Measurements from ENCODE around the gene SLC7A5. TPM values are rescaled to one million over a fixed set of nuclear protein-coding genes. Genes with fewer than 3 reads are reported as not detected.
"Not testable (repeated sequence)": the region's sequence is repeated elsewhere in the genome, so short reads cannot be mapped to it uniquely, and the experiment has no call there.

SLC7A5 gene
- polyA plus RNA-seq, 3 donors = 1.9 to 28.2 (median 3.4) TPM

GRCh38 chr16:87828907-87829621 lies 40.2 kb downstream of the SLC7A5 start:
- H3K27ac ChIP-seq (ENCODE audit: low read depth, low read length) = no peak overlapping the region
- 79 to 85% (median 85%) methylated on average over 15 to 16 of the region's 16 CpGs for WGBS, 3 donors

GRCh38 chr16:87828071-87828906 lies 41.0 kb downstream of the SLC7A5 start:
- 75 to 86% (median 85%) methylated on average over 20 of the region's 20 CpGs for WGBS, 3 donors
- no peak overlapping the region for H3K27ac ChIP-seq (ENCODE audit: low read depth, low read length)

- not testable (repeated sequence) for H3K27ac ChIP-seq (ENCODE audit: low read depth, low read length)
- WGBS, 3 donors = 82 to 96% (median 85%) methylated on average over 6 to 7 of the region's 7 CpGs
Observed at GRCh38 chr16:87827588-87827915, 41.8 kb downstream of the SLC7A5 start.

GRCh38 chr16:87826798-87827587 lies 42.3 kb downstream of the SLC7A5 start:
- H3K27ac ChIP-seq (ENCODE audit: low read depth, low read length) = no peak overlapping the region
- whole genome bisulfite sequencing, 3 donors = 78 to 91% (median 85%) methylated on average over 28 of the region's 28 CpGs

- 62 to 88% (median 63%) methylated on average over 4 of the region's 4 CpGs for WGBS, 3 donors
Observed at GRCh38 chr16:87826407-87826797, 42.9 kb downstream of the SLC7A5 start.

GRCh38 chr16:87825842-87826120 lies 43.5 kb downstream of the SLC7A5 start:
- H3K27ac ChIP-seq (ENCODE audit: low read depth, low read length) = not testable (repeated sequence)
- 73 to 83% (median 78%) methylated on average over 5 of the region's 5 CpGs for WGBS, 3 donors

More at GRCh38 chr16:87826407-87826797, 42.9 kb downstream of the SLC7A5 start:
- H3K27ac ChIP-seq (ENCODE audit: low read depth, low read length) = not testable (repeated sequence)

GRCh38 chr16:87824991-87825841 lies 44.1 kb downstream of the SLC7A5 start:
- H3K27ac ChIP-seq (ENCODE audit: low read depth, low read length) = no peak overlapping the region
- WGBS, 3 donors = 75 to 80% (median 78%) methylated on average over 29 of the region's 29 CpGs

GRCh38 chr16:87824016-87824990 lies 45.0 kb downstream of the SLC7A5 start:
- no peak overlapping the region for H3K27ac ChIP-seq (ENCODE audit: low read depth, low read length)
- WGBS, 3 donors = 60 to 84% (median 78%) methylated on average over 18 to 19 of the region's 19 CpGs

- H3K27ac ChIP-seq (ENCODE audit: low read depth, low read length) = no peak overlapping the region
- 80 to 92% (median 86%) methylated on average over 24 of the region's 24 CpGs for WGBS, 3 donors
Observed at GRCh38 chr16:87823181-87823929, 46.0 kb downstream of the SLC7A5 start.

GRCh38 chr16:87822108-87822970 lies 47.0 kb downstream of the SLC7A5 start:
- H3K27ac ChIP-seq (ENCODE audit: low read depth, low read length) = no peak overlapping the region
- WGBS, 3 donors = 57 to 68% (median 67%) methylated on average over 38 of the region's 38 CpGs

- 36 to 57% (median 40%) methylated on average over 18 of the region's 18 CpGs for WGBS, 3 donors
- no peak overlapping the region for H3K27ac ChIP-seq (ENCODE audit: low read depth, low read length)
Observed at GRCh38 chr16:87821376-87822107, 47.8 kb downstream of the SLC7A5 start.

- 78 to 89% (median 88%) methylated on average over 13 to 17 of the region's 17 CpGs for WGBS, 3 donors
- H3K27ac ChIP-seq (ENCODE audit: low read depth, low read length) = no peak overlapping the region
Observed at GRCh38 chr16:87819983-87820382, 49.3 kb downstream of the SLC7A5 start.

- 84 to 90% (median 86%) methylated on average over 12 to 15 of the region's 15 CpGs for WGBS, 3 donors
- no peak overlapping the region for H3K27ac ChIP-seq (ENCODE audit: low read depth, low read length)
Observed at GRCh38 chr16:87819282-87819681, 50.0 kb downstream of the SLC7A5 start.

- 86 to 89% (median 87%) methylated on average over 16 of the region's 16 CpGs for WGBS, 3 donors
Observed at GRCh38 chr16:87818533-87819161, 50.7 kb downstream of the SLC7A5 start.

GRCh38 chr16:87817910-87818309 lies 51.4 kb downstream of the SLC7A5 start:
- WGBS, 3 donors = 95 to 97% (median 96%) methylated on average over 8 of the region's 8 CpGs
- H3K27ac ChIP-seq (ENCODE audit: low read depth, low read length) = no peak overlapping the region

More at GRCh38 chr16:87818533-87819161, 50.7 kb downstream of the SLC7A5 start:
- no peak overlapping the region for H3K27ac ChIP-seq (ENCODE audit: low read depth, low read length)

Measured in adipose tissue (tissue), 3 donors.